HUES64 (cell line): ENCODE measurements around the gene KHK. TPM values are rescaled to one million over a fixed set of nuclear protein-coding genes. Genes with fewer than 3 reads are reported as not detected.
A peak's percentile ranks its signal among the peaks of the same experiment; 100 is the strongest.

ENCODE experiments used
- H3K27ac ChIP-seq: 2 replicates; pipeline ENCODE4 v1.7.0; 2013; ENCODE audit warnings: low read depth, low read length, inconsistent platforms
- H3K27me3 ChIP-seq: 2 replicates; pipeline ENCODE4 v1.6.1; 2013; ENCODE audit warnings: mild to moderate bottlenecking, low read length; ENCODE audit not compliant: insufficient read depth
- H3K36me3 ChIP-seq: 2 replicates; pipeline ENCODE4 v1.6.1; 2013; ENCODE audit warnings: mild to moderate bottlenecking, low read length; ENCODE audit not compliant: insufficient read depth
- H3K4me1 ChIP-seq: 2 replicates; pipeline ENCODE4 v1.6.1; 2013; ENCODE audit warnings: mild to moderate bottlenecking, low read length, moderate library complexity; ENCODE audit not compliant: insufficient read depth
- H3K4me3 ChIP-seq: 2 replicates; pipeline ENCODE4 v1.5.1; 2013; ENCODE audit warnings: mild to moderate bottlenecking, low read length, moderate library complexity
- H3K9ac ChIP-seq: 2 replicates; pipeline ENCODE4 v1.6.1; 2013; ENCODE audit warnings: mild to moderate bottlenecking, low read depth, low read length
- H3K9me3 ChIP-seq: 2 replicates; pipeline ENCODE4 v1.6.1; 2013; ENCODE audit warnings: low read depth, low read length; ENCODE audit not compliant: insufficient read depth
- WGBS: fragments of 150-250, 120-280 bp; methylation state at CpG from one replicate; pipeline ENCODE4 v1.1.7; 2013; ENCODE audit warnings: missing lambda C conversion rate; 5-methylcytosine and 5-hydroxymethylcytosine counted together
- polyA plus RNA-seq, 2 experiments: library from polyadenylated mRNA; stranded (reverse); fragments of 50-300 nt; gene quantifications; one replicate each; pipeline ENCODE4 v1.2.3, GENCODE V29; 2013

Gene KHK
- polyA plus RNA-seq (2013, experiment 1 of 2), result 4.0 TPM
- polyA plus RNA-seq (2013, experiment 2 of 2), result 3.6 TPM

GRCh38 chr2:27086724-27087593 is at the start of gene KHK:
KHK (plus strand) TSS chr2:27086772; CDS start chr2:27087260, 488 bp downstream.
- Histone ChIP-seq H3K27me3 (peaks cover 24% of the 10 kb centered on the region), H3K27ac (peak within 1 kb of the TSS; percentile 52), H3K36me3 (no peaks in the 10 kb centered on the region), H3K4me1 (0 out of 2 replicates have a peak, but pooled peaks cover 5% of the 10 kb centered on the region), H3K9me3 (no peaks in the 10 kb centered on the region), H3K4me3 (peak within 1 kb of the TSS; percentile 80), H3K9ac (peak within 1 kb of the TSS; percentile 82)
- WGBS, result 10% methylated on average over 54 of the region's 54 CpGs

DNA sequence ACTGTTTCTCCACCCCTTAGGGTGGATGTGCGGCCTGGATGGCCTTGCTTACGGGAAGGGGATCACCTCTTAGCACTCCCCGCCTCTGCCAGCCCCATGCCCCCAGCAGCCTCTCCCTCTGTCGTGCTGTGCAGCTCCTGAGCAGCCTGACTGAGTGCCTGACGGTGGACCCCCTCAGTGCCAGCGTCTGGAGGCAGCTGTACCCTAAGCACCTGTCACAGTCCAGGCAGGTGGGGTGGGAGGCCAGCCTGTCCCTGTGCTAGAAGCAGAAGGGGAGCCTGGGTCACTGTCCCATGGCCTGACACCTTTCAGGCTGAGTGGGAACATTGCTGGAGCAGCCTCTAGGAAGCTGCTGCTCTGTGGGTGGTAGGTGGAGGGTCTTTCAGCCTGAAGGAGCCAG is 48.6 kb upstream of the KHK start:
- Histone ChIP-seq H3K27ac (no peak overlapping the region), H3K4me1 (no peaks in the 10 kb centered on the region), H3K9me3 (no peaks in the 10 kb centered on the region), H3K27me3 (no peaks in the 10 kb centered on the region), H3K4me3 (no peak overlapping the region), H3K9ac (no peak overlapping the region), H3K36me3 (peaks cover 83% of the 10 kb centered on the region)
- WGBS, result 95% methylated on average over 6 of the region's 6 CpGs

- Histone ChIP-seq H3K9ac (no peak overlapping the region), H3K36me3 (peaks cover 85% of the 10 kb centered on the region)
Observed at GRCh38 chr2:27038631-27039339, 47.8 kb upstream of the KHK start.

GRCh38 chr2:27039426-27039825 is 47.1 kb upstream of the KHK start:
- no peaks in the 10 kb centered on the region for H3K27me3 ChIP-seq
- WGBS, result 94% methylated on average over 6 of the region's 6 CpGs

More at GRCh38 chr2:27038631-27039339, 47.8 kb upstream of the KHK start:
- WGBS, result 93% methylated on average over 17 of the region's 17 CpGs
- H3K4me3 ChIP-seq, result no peak overlapping the region
- H3K27me3 ChIP-seq, result no peaks in the 10 kb centered on the region
- H3K27ac ChIP-seq, result no peak overlapping the region
- no peaks in the 10 kb centered on the region for H3K9me3 ChIP-seq
- no peaks in the 10 kb centered on the region for H3K4me1 ChIP-seq

DNA sequence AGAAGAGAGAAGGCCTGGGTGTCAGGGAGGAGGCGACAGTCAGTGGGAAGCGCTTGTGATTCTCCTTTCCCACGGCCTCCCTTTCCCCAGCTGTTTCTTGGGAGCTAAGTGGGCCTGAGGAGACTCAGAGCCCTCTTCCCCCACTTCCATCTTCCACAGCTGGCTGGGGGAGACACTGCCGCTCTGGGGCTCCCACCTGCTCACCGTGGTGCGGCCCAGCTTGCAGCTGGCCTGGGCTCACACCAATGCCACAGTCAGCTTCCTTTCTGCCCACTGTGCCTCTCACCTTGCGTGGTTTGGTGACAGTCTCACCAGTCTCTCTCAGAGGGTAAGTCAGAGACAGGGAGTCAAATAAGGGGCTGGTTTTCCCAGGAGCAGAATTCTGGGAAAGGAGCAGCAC is 46.7 kb upstream of the KHK start:
- peaks cover 82% of the 10 kb centered on the region for H3K36me3 ChIP-seq
- no peak overlapping the region for H3K27ac ChIP-seq
- no peaks in the 10 kb centered on the region for H3K27me3 ChIP-seq
- no peak overlapping the region for H3K9ac ChIP-seq
- H3K9me3 ChIP-seq, result no peaks in the 10 kb centered on the region
- WGBS, result 91% methylated on average over 7 of the region's 7 CpGs
- H3K4me1 ChIP-seq, result no peaks in the 10 kb centered on the region
- no peak overlapping the region for H3K4me3 ChIP-seq

More at GRCh38 chr2:27039426-27039825, 47.1 kb upstream of the KHK start:
- H3K4me1 ChIP-seq, result no peaks in the 10 kb centered on the region
- no peak overlapping the region for H3K9ac ChIP-seq
- H3K9me3 ChIP-seq, result no peaks in the 10 kb centered on the region
- no peak overlapping the region for H3K4me3 ChIP-seq
- no peak overlapping the region for H3K27ac ChIP-seq
- H3K36me3 ChIP-seq, result peaks cover 85% of the 10 kb centered on the region

GRCh38 chr2:27040282-27040681 is 46.3 kb upstream of the KHK start:
- H3K9me3 ChIP-seq, result no peaks in the 10 kb centered on the region
- H3K9ac ChIP-seq, result no peak overlapping the region
- no peak overlapping the region for H3K27ac ChIP-seq
- H3K4me1 ChIP-seq, result no peaks in the 10 kb centered on the region
- H3K4me3 ChIP-seq, result no peak overlapping the region
- no peaks in the 10 kb centered on the region for H3K27me3 ChIP-seq
- peaks cover 78% of the 10 kb centered on the region for H3K36me3 ChIP-seq
- WGBS, result 94% methylated on average over 8 of the region's 8 CpGs

DNA sequence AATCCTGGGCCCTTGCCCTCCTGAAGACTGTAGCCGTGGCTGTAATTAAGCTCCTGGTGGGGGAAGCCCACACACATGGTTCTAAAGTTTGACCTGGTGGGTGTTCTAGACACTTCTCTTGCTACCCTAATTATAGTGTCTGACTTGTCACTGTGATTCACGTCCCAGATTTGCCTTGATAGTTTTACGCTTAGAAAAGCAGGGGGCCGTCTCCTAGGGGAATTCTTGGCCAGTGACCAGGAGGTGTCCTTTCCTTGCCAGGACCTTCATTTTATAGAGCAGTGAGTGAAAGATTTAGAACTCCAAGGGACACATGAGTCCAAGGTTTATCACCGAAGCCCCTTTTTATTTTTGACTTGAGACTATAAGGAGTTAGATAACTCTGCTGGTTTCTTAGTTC is 44.8 kb upstream of the KHK start:
- Histone ChIP-seq H3K27ac (no peak overlapping the region), H3K36me3 (peaks cover 64% of the 10 kb centered on the region), H3K9me3 (no peaks in the 10 kb centered on the region), H3K4me1 (no peaks in the 10 kb centered on the region), H3K27me3 (no peaks in the 10 kb centered on the region), H3K4me3 (no peak overlapping the region), H3K9ac (no peak overlapping the region)
- WGBS, result 91% methylated on average over 5 of the region's 5 CpGs

GRCh38 chr2:27042159-27042661 is 44.4 kb upstream of the KHK start:
- no peaks in the 10 kb centered on the region for H3K9me3 ChIP-seq
- no peak overlapping the region for H3K4me3 ChIP-seq

DNA sequence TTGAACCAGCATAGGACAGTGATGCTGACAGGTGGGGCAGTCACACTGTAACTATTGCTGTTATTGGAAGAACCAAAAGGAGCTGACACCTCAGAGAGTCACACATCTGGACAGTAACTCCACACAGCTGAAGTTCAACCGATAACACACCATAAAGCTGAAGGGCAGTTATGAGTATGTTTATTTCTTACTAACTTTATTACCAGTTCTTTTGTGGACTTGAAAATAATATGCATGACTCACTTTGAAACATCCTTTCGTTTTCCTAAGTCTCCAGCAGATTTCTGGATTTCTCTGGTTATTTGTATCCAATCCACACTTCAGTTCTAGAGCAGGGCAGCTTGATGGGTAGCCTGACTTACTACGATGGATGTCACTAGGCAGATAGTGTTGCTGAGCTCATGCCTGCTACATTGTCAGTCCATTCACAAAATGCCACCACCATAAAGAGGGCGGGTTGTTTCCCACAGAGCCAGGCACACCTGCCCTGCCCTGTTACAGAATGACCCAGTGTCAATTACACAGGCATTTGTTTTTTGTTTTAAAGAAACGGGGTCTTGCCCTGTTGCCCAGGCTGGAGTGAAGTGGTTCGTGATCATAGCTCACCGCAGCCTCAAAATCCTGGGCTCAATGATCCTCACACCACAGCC is 43.5 kb upstream of the KHK start:
- peaks cover 50% of the 10 kb centered on the region for H3K36me3 ChIP-seq
- H3K27me3 ChIP-seq, result no peaks in the 10 kb centered on the region
- H3K4me3 ChIP-seq, result no peak overlapping the region
- no peak overlapping the region for H3K9ac ChIP-seq
- no peaks in the 10 kb centered on the region for H3K4me1 ChIP-seq
- WGBS, result 95% methylated on average over 6 of the region's 7 CpGs
- no peaks in the 10 kb centered on the region for H3K9me3 ChIP-seq
- H3K27ac ChIP-seq, result no peak overlapping the region

More at GRCh38 chr2:27042159-27042661, 44.4 kb upstream of the KHK start:
- no peaks in the 10 kb centered on the region for H3K4me1 ChIP-seq
- 95% methylated on average over 10 of the region's 10 CpGs for WGBS
- no peak overlapping the region for H3K27ac ChIP-seq
- peaks cover 59% of the 10 kb centered on the region for H3K36me3 ChIP-seq
- no peak overlapping the region for H3K9ac ChIP-seq
- no peaks in the 10 kb centered on the region for H3K27me3 ChIP-seq

- H3K27ac ChIP-seq, result peak overlapping the region; percentile 17; the same call in 1 of the 2 replicates
- H3K4me1 ChIP-seq, result no peaks in the 10 kb centered on the region
- 12% methylated on average over 52 of the region's 52 CpGs for WGBS
- peak overlapping the region; percentile 66 for H3K4me3 ChIP-seq
- H3K9ac ChIP-seq, result peak overlapping the region; percentile 63
- H3K9me3 ChIP-seq, result no peaks in the 10 kb centered on the region
- peaks cover 13% of the 10 kb centered on the region for H3K36me3 ChIP-seq
- H3K27me3 ChIP-seq, result no peaks in the 10 kb centered on the region
Observed at GRCh38 chr2:27049422-27050280, 36.9 kb upstream of the KHK start.
